Activated T-cell treated with anti-CD3 and anti-CD28 coated beads, Interleukin-2, amount 50 U/mL, for 24 hours (primary cell): ENCODE data around the gene ACD.

Experiments used
- DNase-seq: peaks from one replicate; pipeline ENCODE4 v3.0.0-alpha.2; 2020
- H3K27ac Mint-ChIP-seq: 2 replicates; pipeline ENCODE4 v1.8.0; 2020; ENCODE audit warnings: mild to moderate bottlenecking, mixed read lengths
- H3K27me3 Mint-ChIP-seq: 2 replicates; pipeline ENCODE4 v1.8.0; 2020; ENCODE audit warnings: mixed read lengths
- H3K36me3 Mint-ChIP-seq: 2 replicates; pipeline ENCODE4 v1.8.0; 2020; ENCODE audit warnings: low read depth, mixed read lengths
- H3K4me1 Mint-ChIP-seq: 2 replicates; pipeline ENCODE4 v1.8.0; 2020; ENCODE audit warnings: low read depth, mixed read lengths
- H3K4me3 Mint-ChIP-seq: 2 replicates; pipeline ENCODE4 v1.8.0; 2020; ENCODE audit warnings: mild to moderate bottlenecking, moderate library complexity, mixed read lengths
- H3K9me3 Mint-ChIP-seq: 2 replicates; pipeline ENCODE4 v1.8.0; 2020; ENCODE audit warnings: mixed read lengths

The ACD gene

DNA sequence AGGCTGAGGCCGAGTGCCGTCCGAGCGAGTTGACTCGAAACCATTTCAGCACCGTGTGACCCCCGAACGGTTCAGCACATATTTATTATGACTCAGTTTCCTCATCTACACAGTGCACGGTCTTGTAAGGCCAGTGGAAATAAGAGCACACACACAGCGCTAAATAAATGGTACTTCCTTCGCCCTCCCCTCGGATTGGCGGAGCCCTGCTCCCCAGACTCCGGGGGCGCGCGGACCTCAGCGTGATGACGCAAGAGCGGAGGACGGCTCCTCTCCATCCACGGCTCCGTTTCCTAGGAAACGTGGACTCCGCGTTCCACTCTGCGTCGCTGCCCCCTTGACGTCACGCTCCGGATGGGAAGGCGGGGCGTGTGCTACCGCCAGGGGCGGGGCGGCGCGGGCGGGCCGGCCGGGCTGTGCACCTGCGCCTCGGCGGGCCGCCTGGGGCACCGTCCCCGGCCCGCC, 536 bp upstream of the ACD start, which contains the start of gene PARD6A:
TSS of gene PARD6A (plus strand) at position 397 of the 465 bp plus-strand sequence. CDS start 79 bp downstream, outside the sequence.
- DNase-seq: peak; percentile 94
- peaks cover 32% of the 10 kb centered on the region for H3K4me1 Mint-ChIP-seq
- peak within 1 kb of the TSS; percentile 92 for H3K4me3 Mint-ChIP-seq
- peak within 1 kb of the TSS; percentile 98 for H3K27ac Mint-ChIP-seq
- H3K36me3 Mint-ChIP-seq: peaks cover 67% of the 10 kb centered on the region
- no peaks in the 10 kb centered on the region for H3K9me3 Mint-ChIP-seq
- H3K27me3 Mint-ChIP-seq: no peaks in the 10 kb centered on the region

GRCh38 chr16:67658849-67659674, 998 bp downstream of the ACD start:
- peak; percentile 55 for DNase-seq
- H3K27ac Mint-ChIP-seq: peak overlapping the region; percentile 98
- H3K9me3 Mint-ChIP-seq: no peaks in the 10 kb centered on the region
- peaks cover 29% of the 10 kb centered on the region for H3K4me1 Mint-ChIP-seq
- peak overlapping the region; percentile 92 for H3K4me3 Mint-ChIP-seq
- H3K36me3 Mint-ChIP-seq: peaks cover 75% of the 10 kb centered on the region
- H3K27me3 Mint-ChIP-seq: no peaks in the 10 kb centered on the region

- Mint-ChIP-seq H3K36me3 (peaks cover 75% of the 10 kb centered on the region), H3K27ac (peak overlapping the region; percentile 66), H3K27me3 (no peaks in the 10 kb centered on the region), H3K9me3 (no peaks in the 10 kb centered on the region), H3K4me3 (peak overlapping the region; percentile 92), H3K4me1 (peaks cover 29% of the 10 kb centered on the region)
- no peak for DNase-seq
Measured at GRCh38 chr16:67657751-67658518, 2.1 kb downstream of the ACD start.

- H3K4me1 Mint-ChIP-seq: peaks cover 28% of the 10 kb centered on the region
- no peak overlapping the region for H3K4me3 Mint-ChIP-seq
- H3K27ac Mint-ChIP-seq: peak overlapping the region; percentile 68
- no peaks in the 10 kb centered on the region for H3K9me3 Mint-ChIP-seq
- H3K36me3 Mint-ChIP-seq: peaks cover 78% of the 10 kb centered on the region
- DNase-seq: no peak
- no peaks in the 10 kb centered on the region for H3K27me3 Mint-ChIP-seq
Measured at GRCh38 chr16:67657017-67657608, 2.9 kb downstream of the ACD start.

DNA sequence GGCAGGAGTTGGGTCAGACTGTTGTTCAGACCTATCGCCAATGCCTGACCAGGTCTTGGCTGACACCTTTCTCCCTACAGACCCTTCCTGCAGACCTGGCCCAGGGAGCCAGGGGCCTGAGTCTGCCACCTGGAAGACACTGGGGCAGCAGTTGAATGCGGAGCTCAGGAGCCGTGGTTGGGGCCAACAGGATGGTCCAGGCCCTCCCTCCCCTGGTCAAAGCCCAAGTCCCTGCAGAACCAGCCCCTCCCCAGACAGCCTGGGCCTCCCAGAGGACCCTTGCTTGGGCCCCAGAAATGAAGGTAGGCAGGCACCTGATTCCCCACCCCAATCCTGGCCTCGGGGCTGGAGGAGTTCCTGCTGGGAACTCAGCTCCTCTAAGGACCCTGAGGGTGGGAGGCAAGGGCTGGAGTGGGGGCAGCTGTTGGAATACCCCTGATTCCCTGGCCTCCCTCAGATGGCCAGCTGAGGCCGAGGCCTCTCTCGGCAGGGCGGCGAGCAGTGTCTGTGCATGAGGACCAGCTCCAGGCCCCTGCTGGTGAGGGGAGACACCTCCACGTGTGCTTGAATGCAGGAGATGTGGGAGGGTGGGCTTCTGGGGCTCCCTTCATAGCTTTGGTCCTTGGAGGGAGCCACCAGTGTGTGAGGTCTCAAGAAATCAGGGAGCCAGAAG, 3.6 kb downstream of the ACD start:
- Mint-ChIP-seq H3K4me3 (no peak overlapping the region), H3K27ac (peak overlapping the region; percentile 85), H3K4me1 (peaks cover 24% of the 10 kb centered on the region), H3K27me3 (no peaks in the 10 kb centered on the region), H3K36me3 (peaks cover 80% of the 10 kb centered on the region), H3K9me3 (no peaks in the 10 kb centered on the region)
- no peak for DNase-seq

GRCh38 chr16:67655363-67655762, 4.7 kb downstream of the ACD start:
- DNase-seq: no peak
- Mint-ChIP-seq H3K4me3 (no peak overlapping the region), H3K4me1 (peaks cover 20% of the 10 kb centered on the region), H3K9me3 (no peaks in the 10 kb centered on the region), H3K27ac (peak overlapping the region; percentile 85), H3K27me3 (no peaks in the 10 kb centered on the region), H3K36me3 (peaks cover 84% of the 10 kb centered on the region)

- Mint-ChIP-seq H3K4me3 (no peak overlapping the region), H3K4me1 (peaks cover 25% of the 10 kb centered on the region), H3K9me3 (no peaks in the 10 kb centered on the region), H3K36me3 (peaks cover 87% of the 10 kb centered on the region), H3K27ac (peak overlapping the region; percentile 57), H3K27me3 (no peaks in the 10 kb centered on the region)
- no peak for DNase-seq
Measured at GRCh38 chr16:67654403-67654911, 5.6 kb downstream of the ACD start.

- peaks cover 87% of the 10 kb centered on the region for H3K36me3 Mint-ChIP-seq
- H3K9me3 Mint-ChIP-seq: no peaks in the 10 kb centered on the region
- H3K4me1 Mint-ChIP-seq: peaks cover 21% of the 10 kb centered on the region
- DNase-seq: no peak
- no peak overlapping the region for H3K4me3 Mint-ChIP-seq
- no peaks in the 10 kb centered on the region for H3K27me3 Mint-ChIP-seq
- peak overlapping the region; percentile 73 for H3K27ac Mint-ChIP-seq
Measured at GRCh38 chr16:67653789-67654402, 6.2 kb downstream of the ACD start.

DNA sequence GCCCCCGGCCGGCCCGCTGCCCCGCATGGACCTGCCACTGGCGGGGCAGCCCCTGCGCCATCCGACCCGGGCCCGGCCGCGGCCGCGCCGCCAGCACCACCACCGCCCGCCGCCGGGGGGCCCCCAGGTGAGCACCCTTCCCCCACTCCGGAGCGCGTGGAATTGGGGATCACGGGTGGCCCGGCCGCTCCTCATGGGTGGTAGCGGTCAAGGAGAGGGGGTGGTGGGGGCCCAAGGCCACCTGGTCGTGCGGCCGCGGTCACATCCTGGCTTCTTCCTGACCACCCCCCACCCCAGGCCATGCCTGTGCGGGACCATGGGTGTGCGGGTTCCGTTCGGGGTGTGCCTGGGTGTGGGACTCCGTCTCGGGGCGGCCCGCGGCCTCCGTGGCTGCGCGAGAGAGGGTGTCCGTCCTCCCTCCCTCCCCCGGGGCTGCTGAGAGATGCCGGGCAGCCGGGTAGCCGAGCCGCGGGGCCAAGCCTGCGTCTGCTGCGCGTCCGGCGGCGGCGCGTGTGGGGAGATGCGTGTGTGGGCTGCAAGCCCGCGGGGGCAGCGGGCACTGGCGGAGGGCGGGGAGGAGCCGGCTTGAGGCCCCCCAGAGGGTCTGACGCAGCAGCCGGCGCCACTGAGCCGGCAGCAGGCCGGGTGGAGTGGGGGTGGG, 6.8 kb downstream of the ACD start:
- H3K4me1 Mint-ChIP-seq: peaks cover 15% of the 10 kb centered on the region
- peaks cover 86% of the 10 kb centered on the region for H3K36me3 Mint-ChIP-seq
- no peak overlapping the region for H3K27ac Mint-ChIP-seq
- H3K4me3 Mint-ChIP-seq: no peak overlapping the region
- no peaks in the 10 kb centered on the region for H3K9me3 Mint-ChIP-seq
- no peaks in the 10 kb centered on the region for H3K27me3 Mint-ChIP-seq
- DNase-seq: no peak

- no peak overlapping the region for H3K27ac Mint-ChIP-seq
- peaks cover 80% of the 10 kb centered on the region for H3K36me3 Mint-ChIP-seq
- no peaks in the 10 kb centered on the region for H3K27me3 Mint-ChIP-seq
- no peak for DNase-seq
- peaks cover 10% of the 10 kb centered on the region for H3K4me1 Mint-ChIP-seq
- H3K9me3 Mint-ChIP-seq: no peaks in the 10 kb centered on the region
- H3K4me3 Mint-ChIP-seq: no peak overlapping the region
Measured at GRCh38 chr16:67652578-67653127, 7.4 kb downstream of the ACD start.

GRCh38 chr16:67651847-67652246, 8.2 kb downstream of the ACD start:
- Mint-ChIP-seq H3K4me3 (no peak overlapping the region), H3K27me3 (no peaks in the 10 kb centered on the region), H3K4me1 (peaks cover 13% of the 10 kb centered on the region), H3K36me3 (peaks cover 78% of the 10 kb centered on the region), H3K27ac (peak overlapping the region; percentile 83), H3K9me3 (no peaks in the 10 kb centered on the region)
- no peak for DNase-seq

- no peak for DNase-seq
- H3K9me3 Mint-ChIP-seq: no peaks in the 10 kb centered on the region
- H3K4me3 Mint-ChIP-seq: no peak overlapping the region
- peak overlapping the region; percentile 69 for H3K27ac Mint-ChIP-seq
- peaks cover 19% of the 10 kb centered on the region for H3K4me1 Mint-ChIP-seq
- H3K27me3 Mint-ChIP-seq: no peaks in the 10 kb centered on the region
- H3K36me3 Mint-ChIP-seq: peaks cover 78% of the 10 kb centered on the region
Measured at GRCh38 chr16:67651039-67651438, 9.0 kb downstream of the ACD start.

DNA sequence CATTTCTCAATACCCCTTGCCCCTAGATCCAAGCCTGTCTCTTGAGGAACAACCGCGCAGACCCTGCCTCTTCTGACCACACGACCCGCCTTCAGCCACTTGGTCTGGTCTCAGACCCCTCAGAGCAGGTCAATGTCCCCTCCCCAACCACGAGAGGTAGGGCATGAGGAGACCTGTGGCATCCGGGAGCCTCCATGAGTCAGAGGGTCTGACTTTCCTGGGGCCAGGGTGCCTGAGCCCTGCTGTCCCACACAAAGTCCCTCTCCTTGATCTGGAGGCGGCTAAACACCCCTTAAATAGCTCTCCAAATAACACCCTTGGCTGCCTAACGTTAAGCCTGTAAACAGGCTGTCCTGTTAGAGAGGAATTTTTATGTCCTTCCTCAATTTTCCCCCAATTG, 10.0 kb downstream of the ACD start:
- H3K27ac Mint-ChIP-seq: peak overlapping the region; percentile 69

More for the DNA sequence above, 10.0 kb downstream of the ACD start:
- Mint-ChIP-seq H3K9me3 (no peaks in the 10 kb centered on the region), H3K27me3 (no peaks in the 10 kb centered on the region), H3K36me3 (peaks cover 74% of the 10 kb centered on the region), H3K4me1 (peaks cover 28% of the 10 kb centered on the region), H3K4me3 (no peak overlapping the region)
- DNase-seq: no peak
